ENCODE data around the gene B3GNT7.

GRCh38 chr2:231360401-231360800 is 35.1 kb upstream of the B3GNT7 start:
- no peak for TF ChIP-seq CTCF (IDR thresholded peaks at IDR 0.05; ENCODE audit: low read depth, low read length, poor library complexity, severe bottlenecking)
- no peak for TF ChIP-seq EZH2phosphoT487 (IDR thresholded peaks at IDR 0.05; ENCODE audit: borderline replicate concordance, low read length)
